ENCODE measurements around the gene HPS4. TPM values are rescaled to one million over a fixed set of nuclear protein-coding genes. Genes with fewer than 3 reads are reported as not detected.

HPS4 gene
- total RNA-seq, 1 experiment from 2014 or later: 46.1 TPM

GRCh38 chr22:26462051-26462450 is 21.5 kb downstream of the HPS4 start:
- H4K20me1 ChIP-seq (ENCODE audit: insufficient read depth, low read depth, low read length): no peaks in the 10 kb centered on the region
- no peak overlapping the region for H2AFZ ChIP-seq (ENCODE audit: low read length)
- no peaks in the 10 kb centered on the region for H3K9me3 ChIP-seq (ENCODE audit: low read length)
- H3K4me1 ChIP-seq (ENCODE audit: low read length): 0 out of 2 replicates have a peak, but pooled peaks cover 7% of the 10 kb centered on the region
- no peak overlapping the region for H3K9ac ChIP-seq (ENCODE audit: low read length)
- no peak overlapping the region for H3K27ac ChIP-seq (ENCODE audit: low read length)
- no peak for DNase-seq
- no peaks in the 10 kb centered on the region for H3K27me3 ChIP-seq (ENCODE audit: low read length)
- no peak overlapping the region for H3K4me3 ChIP-seq (ENCODE audit: low read length)
- peaks cover 26% of the 10 kb centered on the region; the same call in 1 of the 2 replicates for H3K36me3 ChIP-seq (ENCODE audit: insufficient read depth, low read length)
- H3K79me2 ChIP-seq (ENCODE audit: low read length): peaks cover 28% of the 10 kb centered on the region
- H3K4me2 ChIP-seq (ENCODE audit: low read depth, low read length, poor library complexity, severe bottlenecking): no peak overlapping the region
- no peaks in the 10 kb centered on the region for H3K9me2 ChIP-seq (replicated peaks; ENCODE audit: insufficient read depth, low read length)

DNA sequence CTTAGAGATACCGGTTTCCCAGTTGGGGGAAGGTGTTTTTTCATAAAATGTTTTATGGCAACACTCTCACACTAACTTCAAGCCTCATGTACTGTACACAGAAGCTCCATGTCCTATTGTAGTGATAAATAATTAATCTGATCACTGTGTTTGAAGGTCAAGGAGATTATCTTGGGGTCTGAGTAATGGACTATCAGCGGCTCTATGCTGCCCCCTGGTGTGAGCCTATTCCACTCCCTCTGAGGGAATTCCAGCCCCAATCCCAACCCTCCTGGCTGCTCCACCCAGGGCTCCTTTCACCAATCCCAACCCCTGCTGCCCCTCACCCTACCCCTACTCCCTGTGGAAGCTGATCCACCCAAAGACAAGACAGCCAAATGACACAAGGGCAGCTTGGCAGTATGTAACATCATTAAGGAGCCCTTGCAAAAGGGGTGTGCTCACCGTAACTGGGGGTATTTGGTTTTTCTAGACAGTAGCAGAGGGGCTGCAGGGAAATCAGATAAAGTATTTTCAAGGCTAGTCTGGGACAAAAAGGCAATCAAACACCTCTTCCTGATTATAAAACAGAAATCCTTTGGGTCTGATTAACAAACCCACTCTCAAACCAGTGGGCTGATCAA is 22.3 kb downstream of the HPS4 start:
- Histone ChIP-seq H3K79me2 (ENCODE audit: low read length) (peaks cover 28% of the 10 kb centered on the region), H3K27me3 (ENCODE audit: low read length) (no peaks in the 10 kb centered on the region), H2AFZ (ENCODE audit: low read length) (no peak overlapping the region), H3K27ac (ENCODE audit: low read length) (no peak overlapping the region), H3K9me3 (ENCODE audit: low read length) (no peaks in the 10 kb centered on the region), H3K4me2 (ENCODE audit: low read depth, low read length, poor library complexity, severe bottlenecking) (no peak overlapping the region), H3K36me3 (ENCODE audit: insufficient read depth, low read length) (peaks cover 26% of the 10 kb centered on the region; the same call in 1 of the 2 replicates), H3K4me1 (ENCODE audit: low read length) (0 out of 2 replicates have a peak, but pooled peaks cover 7% of the 10 kb centered on the region), H3K4me3 (ENCODE audit: low read length) (no peak overlapping the region), H4K20me1 (ENCODE audit: insufficient read depth, low read depth, low read length) (no peaks in the 10 kb centered on the region), H3K9me2 (replicated peaks; ENCODE audit: insufficient read depth, low read length) (no peaks in the 10 kb centered on the region), H3K9ac (ENCODE audit: low read length) (no peak overlapping the region)
- peak; percentile 67 for DNase-seq

DNA sequence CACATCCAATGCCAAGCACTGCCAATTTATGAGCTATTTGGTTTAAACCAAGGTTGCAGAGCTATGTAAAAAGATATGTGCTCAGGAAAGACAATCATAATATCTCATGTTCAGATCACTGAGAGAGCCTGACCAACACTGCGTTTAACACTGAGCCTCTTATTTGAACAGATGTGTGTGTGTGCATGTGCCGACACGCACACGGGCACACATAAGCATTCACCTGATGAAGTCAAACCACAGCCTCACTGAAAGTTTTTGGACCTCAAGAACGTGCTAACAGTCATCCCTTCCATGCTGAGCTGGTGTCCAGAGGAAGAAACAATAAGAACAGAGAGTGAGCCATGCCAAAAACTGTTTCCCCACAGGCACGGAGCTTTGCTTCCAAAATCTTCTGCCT is 23.4 kb downstream of the HPS4 start:
- H2AFZ ChIP-seq (ENCODE audit: low read length): no peak overlapping the region
- H4K20me1 ChIP-seq (ENCODE audit: insufficient read depth, low read depth, low read length): no peaks in the 10 kb centered on the region
- H3K4me3 ChIP-seq (ENCODE audit: low read length): no peak overlapping the region
- no peak overlapping the region for H3K9ac ChIP-seq (ENCODE audit: low read length)
- peaks cover 28% of the 10 kb centered on the region for H3K36me3 ChIP-seq (ENCODE audit: insufficient read depth, low read length)
- no peaks in the 10 kb centered on the region for H3K27me3 ChIP-seq (ENCODE audit: low read length)
- no peak overlapping the region for H3K27ac ChIP-seq (ENCODE audit: low read length)
- no peak overlapping the region for H3K4me2 ChIP-seq (ENCODE audit: low read depth, low read length, poor library complexity, severe bottlenecking)
- no peaks in the 10 kb centered on the region for H3K9me2 ChIP-seq (replicated peaks; ENCODE audit: insufficient read depth, low read length)
- 0 out of 2 replicates have a peak, but pooled peaks cover 7% of the 10 kb centered on the region for H3K4me1 ChIP-seq (ENCODE audit: low read length)
- H3K9me3 ChIP-seq (ENCODE audit: low read length): no peaks in the 10 kb centered on the region
- no peak for DNase-seq
- H3K79me2 ChIP-seq (ENCODE audit: low read length): peaks cover 28% of the 10 kb centered on the region

GRCh38 chr22:26457661-26458272 is 25.8 kb downstream of the HPS4 start:
- no peaks in the 10 kb centered on the region for H3K27me3 ChIP-seq (ENCODE audit: low read length)
- H3K4me1 ChIP-seq (ENCODE audit: low read length): 0 out of 2 replicates have a peak, but pooled peaks cover 2% of the 10 kb centered on the region
- no peak overlapping the region for H2AFZ ChIP-seq (ENCODE audit: low read length)
- H4K20me1 ChIP-seq (ENCODE audit: insufficient read depth, low read depth, low read length): no peaks in the 10 kb centered on the region
- no peak for DNase-seq
- no peak overlapping the region for H3K4me2 ChIP-seq (ENCODE audit: low read depth, low read length, poor library complexity, severe bottlenecking)
- no peak overlapping the region for H3K4me3 ChIP-seq (ENCODE audit: low read length)
- no peak overlapping the region for H3K9ac ChIP-seq (ENCODE audit: low read length)
- no peak overlapping the region for H3K27ac ChIP-seq (ENCODE audit: low read length)
- no peaks in the 10 kb centered on the region for H3K9me3 ChIP-seq (ENCODE audit: low read length)
- peaks cover 34% of the 10 kb centered on the region for H3K36me3 ChIP-seq (ENCODE audit: insufficient read depth, low read length)
- no peaks in the 10 kb centered on the region for H3K9me2 ChIP-seq (replicated peaks; ENCODE audit: insufficient read depth, low read length)
- H3K79me2 ChIP-seq (ENCODE audit: low read length): peaks cover 28% of the 10 kb centered on the region

- Histone ChIP-seq H3K79me2 (ENCODE audit: low read length) (peaks cover 2% of the 10 kb centered on the region), H3K4me2 (ENCODE audit: low read depth, low read length, poor library complexity, severe bottlenecking) (no peak overlapping the region), H3K9me2 (replicated peaks; ENCODE audit: insufficient read depth, low read length) (no peaks in the 10 kb centered on the region), H3K9ac (ENCODE audit: low read length) (no peak overlapping the region), H3K27me3 (ENCODE audit: low read length) (no peaks in the 10 kb centered on the region), H3K4me3 (ENCODE audit: low read length) (no peak overlapping the region), H3K36me3 (ENCODE audit: insufficient read depth, low read length) (peaks cover 20% of the 10 kb centered on the region), H3K4me1 (ENCODE audit: low read length) (no peaks in the 10 kb centered on the region), H2AFZ (ENCODE audit: low read length) (no peak overlapping the region), H4K20me1 (ENCODE audit: insufficient read depth, low read depth, low read length) (no peaks in the 10 kb centered on the region), H3K9me3 (ENCODE audit: low read length) (no peaks in the 10 kb centered on the region), H3K27ac (ENCODE audit: low read length) (no peak overlapping the region)
- no peak for DNase-seq
Observed at GRCh38 chr22:26453812-26454500, 29.6 kb downstream of the HPS4 start.

- Histone ChIP-seq H3K4me2 (ENCODE audit: low read depth, low read length, poor library complexity, severe bottlenecking) (no peak overlapping the region), H3K9me3 (ENCODE audit: low read length) (no peaks in the 10 kb centered on the region), H3K4me3 (ENCODE audit: low read length) (no peak overlapping the region), H3K36me3 (ENCODE audit: insufficient read depth, low read length) (peaks cover 20% of the 10 kb centered on the region), H3K27me3 (ENCODE audit: low read length) (no peaks in the 10 kb centered on the region), H3K9me2 (replicated peaks; ENCODE audit: insufficient read depth, low read length) (no peaks in the 10 kb centered on the region), H3K9ac (ENCODE audit: low read length) (no peak overlapping the region), H2AFZ (ENCODE audit: low read length) (no peak overlapping the region), H3K79me2 (ENCODE audit: low read length) (no peaks in the 10 kb centered on the region; the same call in 1 of the 2 replicates), H4K20me1 (ENCODE audit: insufficient read depth, low read depth, low read length) (no peaks in the 10 kb centered on the region), H3K27ac (ENCODE audit: low read length) (no peak overlapping the region), H3K4me1 (ENCODE audit: low read length) (no peaks in the 10 kb centered on the region)
- DNase-seq: no peak
Observed at GRCh38 chr22:26453216-26453615, 30.4 kb downstream of the HPS4 start.

GRCh38 chr22:26452236-26453016 is 31.2 kb downstream of the HPS4 start:
- H2AFZ ChIP-seq (ENCODE audit: low read length): no peak overlapping the region
- H3K9ac ChIP-seq (ENCODE audit: low read length): no peak overlapping the region
- H3K79me2 ChIP-seq (ENCODE audit: low read length): no peaks in the 10 kb centered on the region
- no peaks in the 10 kb centered on the region for H3K9me3 ChIP-seq (ENCODE audit: low read length)
- H3K36me3 ChIP-seq (ENCODE audit: insufficient read depth, low read length): peaks cover 20% of the 10 kb centered on the region
- H3K4me2 ChIP-seq (ENCODE audit: low read depth, low read length, poor library complexity, severe bottlenecking): no peak overlapping the region
- H3K27me3 ChIP-seq (ENCODE audit: low read length): no peaks in the 10 kb centered on the region
- H3K4me1 ChIP-seq (ENCODE audit: low read length): no peaks in the 10 kb centered on the region
- no peaks in the 10 kb centered on the region for H4K20me1 ChIP-seq (ENCODE audit: insufficient read depth, low read depth, low read length)
- DNase-seq: no peak
- H3K4me3 ChIP-seq (ENCODE audit: low read length): no peak overlapping the region
- H3K9me2 ChIP-seq (replicated peaks; ENCODE audit: insufficient read depth, low read length): no peaks in the 10 kb centered on the region
- no peak overlapping the region for H3K27ac ChIP-seq (ENCODE audit: low read length)

All from Karpas-422 (cell line).